ENCODE data around the gene PRKCZ. TPM values are rescaled to one million over a fixed set of nuclear protein-coding genes. Genes with fewer than 3 reads are reported as not detected.

PRKCZ gene
- total and polyA plus RNA-seq, 4 donors, result 4.8 to 9.9 (median 8.4) TPM

GRCh38 chr1:2115008-2115641 is 64.9 kb downstream of the PRKCZ start:
- no peak overlapping the region for H3K4me3 ChIP-seq (ENCODE audit: low read depth in 1 of 3, low read length in 3 of 3)
- H3K27me3 ChIP-seq (ENCODE audit: control insufficient read depth in 4 of 4, insufficient read depth in 4 of 4, low read length in 3 of 4), result no peaks in the 10 kb centered on the region
- no peak overlapping the region for H3K27ac ChIP-seq (ENCODE audit: low read depth in 1 of 2, low read length in 2 of 2)
- no peaks in the 10 kb centered on the region for H3K9me3 ChIP-seq (ENCODE audit: control insufficient read depth in 4 of 4, low read length in 3 of 4)
- no peaks in the 10 kb centered on the region for H3K4me1 ChIP-seq (ENCODE audit: control insufficient read depth in 4 of 4, insufficient read depth in 4 of 4, low read length in 3 of 4)
- WGBS, result 92% methylated on average over 33 of the region's 33 CpGs
- TF ChIP-seq FOXA1 (IDR thresholded peaks at IDR 0.05) (no peak), CTCF (IDR thresholded peaks at IDR 0.05; ENCODE audit: low read depth, low read length, missing input control) (no peak), HNF4G (IDR thresholded peaks at IDR 0.05) (no peak), TAF1 (conservative IDR thresholded peaks at IDR 0.05) (no peak), GABPA (IDR thresholded peaks at IDR 0.05 in 1 of 2, conservative IDR thresholded peaks at IDR 0.05 in 1 of 2) (no peak), EGR1 (IDR thresholded peaks at IDR 0.05; ENCODE audit: low read depth in 2 of 2) (no peak), JUND (IDR thresholded peaks at IDR 0.05) (no peak), RAD21 (IDR thresholded peaks at IDR 0.05) (no peak), RXRA (IDR thresholded peaks at IDR 0.05) (no peak), YY1 (IDR thresholded peaks at IDR 0.05) (no peak), SP1 (IDR thresholded peaks at IDR 0.05) (no peak), HNF4A (conservative IDR thresholded peaks at IDR 0.05) (no peak), NR2F2 (IDR thresholded peaks at IDR 0.05) (no peak)
- TF ChIP-seq, protein P1, sequence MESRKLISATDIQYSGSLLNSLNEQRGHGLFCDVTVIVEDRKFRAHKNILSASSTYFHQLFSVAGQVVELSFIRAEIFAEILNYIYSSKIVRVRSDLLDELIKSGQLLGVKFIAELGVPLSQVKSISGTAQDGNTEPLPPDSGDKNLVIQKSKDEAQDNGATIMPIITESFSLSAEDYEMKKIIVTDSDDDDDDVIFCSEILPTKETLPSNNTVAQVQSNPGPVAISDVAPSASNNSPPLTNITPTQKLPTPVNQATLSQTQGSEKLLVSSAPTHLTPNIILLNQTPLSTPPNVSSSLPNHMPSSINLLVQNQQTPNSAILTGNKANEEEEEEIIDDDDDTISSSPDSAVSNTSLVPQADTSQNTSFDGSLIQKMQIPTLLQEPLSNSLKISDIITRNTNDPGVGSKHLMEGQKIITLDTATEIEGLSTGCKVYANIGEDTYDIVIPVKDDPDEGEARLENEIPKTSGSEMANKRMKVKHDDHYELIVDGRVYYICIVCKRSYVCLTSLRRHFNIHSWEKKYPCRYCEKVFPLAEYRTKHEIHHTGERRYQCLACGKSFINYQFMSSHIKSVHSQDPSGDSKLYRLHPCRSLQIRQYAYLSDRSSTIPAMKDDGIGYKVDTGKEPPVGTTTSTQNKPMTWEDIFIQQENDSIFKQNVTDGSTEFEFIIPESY (IDR thresholded peaks at IDR 0.05), result no peak
- TF ChIP-seq, protein P2, sequence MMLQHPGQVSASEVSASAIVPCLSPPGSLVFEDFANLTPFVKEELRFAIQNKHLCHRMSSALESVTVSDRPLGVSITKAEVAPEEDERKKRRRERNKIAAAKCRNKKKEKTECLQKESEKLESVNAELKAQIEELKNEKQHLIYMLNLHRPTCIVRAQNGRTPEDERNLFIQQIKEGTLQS (IDR thresholded peaks at IDR 0.05), result no peak
- TF ChIP-seq, protein P3, sequence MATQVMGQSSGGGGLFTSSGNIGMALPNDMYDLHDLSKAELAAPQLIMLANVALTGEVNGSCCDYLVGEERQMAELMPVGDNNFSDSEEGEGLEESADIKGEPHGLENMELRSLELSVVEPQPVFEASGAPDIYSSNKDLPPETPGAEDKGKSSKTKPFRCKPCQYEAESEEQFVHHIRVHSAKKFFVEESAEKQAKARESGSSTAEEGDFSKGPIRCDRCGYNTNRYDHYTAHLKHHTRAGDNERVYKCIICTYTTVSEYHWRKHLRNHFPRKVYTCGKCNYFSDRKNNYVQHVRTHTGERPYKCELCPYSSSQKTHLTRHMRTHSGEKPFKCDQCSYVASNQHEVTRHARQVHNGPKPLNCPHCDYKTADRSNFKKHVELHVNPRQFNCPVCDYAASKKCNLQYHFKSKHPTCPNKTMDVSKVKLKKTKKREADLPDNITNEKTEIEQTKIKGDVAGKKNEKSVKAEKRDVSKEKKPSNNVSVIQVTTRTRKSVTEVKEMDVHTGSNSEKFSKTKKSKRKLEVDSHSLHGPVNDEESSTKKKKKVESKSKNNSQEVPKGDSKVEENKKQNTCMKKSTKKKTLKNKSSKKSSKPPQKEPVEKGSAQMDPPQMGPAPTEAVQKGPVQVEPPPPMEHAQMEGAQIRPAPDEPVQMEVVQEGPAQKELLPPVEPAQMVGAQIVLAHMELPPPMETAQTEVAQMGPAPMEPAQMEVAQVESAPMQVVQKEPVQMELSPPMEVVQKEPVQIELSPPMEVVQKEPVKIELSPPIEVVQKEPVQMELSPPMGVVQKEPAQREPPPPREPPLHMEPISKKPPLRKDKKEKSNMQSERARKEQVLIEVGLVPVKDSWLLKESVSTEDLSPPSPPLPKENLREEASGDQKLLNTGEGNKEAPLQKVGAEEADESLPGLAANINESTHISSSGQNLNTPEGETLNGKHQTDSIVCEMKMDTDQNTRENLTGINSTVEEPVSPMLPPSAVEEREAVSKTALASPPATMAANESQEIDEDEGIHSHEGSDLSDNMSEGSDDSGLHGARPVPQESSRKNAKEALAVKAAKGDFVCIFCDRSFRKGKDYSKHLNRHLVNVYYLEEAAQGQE (IDR thresholded peaks at IDR 0.05), result no peak
- H3K36me3 ChIP-seq (ENCODE audit: control insufficient read depth in 4 of 4, insufficient read depth in 3 of 4, low read depth in 1 of 4, low read length in 3 of 4), result no peaks in the 10 kb centered on the region
- H3K9ac ChIP-seq (ENCODE audit: low read depth in 1 of 2, low read length in 2 of 2), result no peak overlapping the region
- DNase-seq (ENCODE audit: low spot score), result no peak
